ENCODE measurements around the gene DBF4B.

GRCh38 chr17:44759916-44760243, 51.4 kb downstream of the DBF4B start:
- TF ChIP-seq, protein P1, sequence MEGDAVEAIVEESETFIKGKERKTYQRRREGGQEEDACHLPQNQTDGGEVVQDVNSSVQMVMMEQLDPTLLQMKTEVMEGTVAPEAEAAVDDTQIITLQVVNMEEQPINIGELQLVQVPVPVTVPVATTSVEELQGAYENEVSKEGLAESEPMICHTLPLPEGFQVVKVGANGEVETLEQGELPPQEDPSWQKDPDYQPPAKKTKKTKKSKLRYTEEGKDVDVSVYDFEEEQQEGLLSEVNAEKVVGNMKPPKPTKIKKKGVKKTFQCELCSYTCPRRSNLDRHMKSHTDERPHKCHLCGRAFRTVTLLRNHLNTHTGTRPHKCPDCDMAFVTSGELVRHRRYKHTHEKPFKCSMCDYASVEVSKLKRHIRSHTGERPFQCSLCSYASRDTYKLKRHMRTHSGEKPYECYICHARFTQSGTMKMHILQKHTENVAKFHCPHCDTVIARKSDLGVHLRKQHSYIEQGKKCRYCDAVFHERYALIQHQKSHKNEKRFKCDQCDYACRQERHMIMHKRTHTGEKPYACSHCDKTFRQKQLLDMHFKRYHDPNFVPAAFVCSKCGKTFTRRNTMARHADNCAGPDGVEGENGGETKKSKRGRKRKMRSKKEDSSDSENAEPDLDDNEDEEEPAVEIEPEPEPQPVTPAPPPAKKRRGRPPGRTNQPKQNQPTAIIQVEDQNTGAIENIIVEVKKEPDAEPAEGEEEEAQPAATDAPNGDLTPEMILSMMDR (IDR thresholded peaks at IDR 0.05; ENCODE audit: low read depth, low read length, poor library complexity, severe bottlenecking): no peak
- no peak for TF ChIP-seq EZH2phosphoT487 (IDR thresholded peaks at IDR 0.05; ENCODE audit: borderline replicate concordance, low read length)

Measured in DOHH2 (cell line).